ENCODE results near the gene ECI1.

DNA sequence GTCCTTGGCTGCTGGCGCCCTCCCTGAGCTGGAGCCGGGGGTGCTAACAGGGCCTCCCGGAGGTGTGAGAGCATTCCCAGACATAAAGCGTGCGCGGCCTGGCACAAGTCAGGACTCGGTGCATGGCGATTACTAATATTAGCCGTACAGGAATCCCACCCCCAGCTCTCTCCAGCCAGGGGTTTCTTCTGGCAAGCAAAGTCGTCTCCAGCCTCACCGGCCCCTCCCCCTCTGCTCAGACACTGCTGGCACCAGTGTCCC, 60.0 kb downstream of the ECI1 start:
- TF ChIP-seq, protein P1, sequence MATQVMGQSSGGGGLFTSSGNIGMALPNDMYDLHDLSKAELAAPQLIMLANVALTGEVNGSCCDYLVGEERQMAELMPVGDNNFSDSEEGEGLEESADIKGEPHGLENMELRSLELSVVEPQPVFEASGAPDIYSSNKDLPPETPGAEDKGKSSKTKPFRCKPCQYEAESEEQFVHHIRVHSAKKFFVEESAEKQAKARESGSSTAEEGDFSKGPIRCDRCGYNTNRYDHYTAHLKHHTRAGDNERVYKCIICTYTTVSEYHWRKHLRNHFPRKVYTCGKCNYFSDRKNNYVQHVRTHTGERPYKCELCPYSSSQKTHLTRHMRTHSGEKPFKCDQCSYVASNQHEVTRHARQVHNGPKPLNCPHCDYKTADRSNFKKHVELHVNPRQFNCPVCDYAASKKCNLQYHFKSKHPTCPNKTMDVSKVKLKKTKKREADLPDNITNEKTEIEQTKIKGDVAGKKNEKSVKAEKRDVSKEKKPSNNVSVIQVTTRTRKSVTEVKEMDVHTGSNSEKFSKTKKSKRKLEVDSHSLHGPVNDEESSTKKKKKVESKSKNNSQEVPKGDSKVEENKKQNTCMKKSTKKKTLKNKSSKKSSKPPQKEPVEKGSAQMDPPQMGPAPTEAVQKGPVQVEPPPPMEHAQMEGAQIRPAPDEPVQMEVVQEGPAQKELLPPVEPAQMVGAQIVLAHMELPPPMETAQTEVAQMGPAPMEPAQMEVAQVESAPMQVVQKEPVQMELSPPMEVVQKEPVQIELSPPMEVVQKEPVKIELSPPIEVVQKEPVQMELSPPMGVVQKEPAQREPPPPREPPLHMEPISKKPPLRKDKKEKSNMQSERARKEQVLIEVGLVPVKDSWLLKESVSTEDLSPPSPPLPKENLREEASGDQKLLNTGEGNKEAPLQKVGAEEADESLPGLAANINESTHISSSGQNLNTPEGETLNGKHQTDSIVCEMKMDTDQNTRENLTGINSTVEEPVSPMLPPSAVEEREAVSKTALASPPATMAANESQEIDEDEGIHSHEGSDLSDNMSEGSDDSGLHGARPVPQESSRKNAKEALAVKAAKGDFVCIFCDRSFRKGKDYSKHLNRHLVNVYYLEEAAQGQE (IDR thresholded peaks at IDR 0.05; ENCODE audit: insufficient read depth in 1 of 2, low read depth in 2 of 2, low read length in 2 of 2): no peak
- no peak for TF ChIP-seq TAF1 (IDR thresholded peaks at IDR 0.05; ENCODE audit: borderline replicate concordance, insufficient read depth, low read length)
